GM18498 (cell line): ENCODE measurements around the gene ZNF132.
"Not testable (repeated sequence)": the region's sequence is repeated elsewhere in the genome, so short reads cannot be mapped to it uniquely, and the experiment has no call there.

ENCODE experiments used
- ATAC-seq: cut with Tn5 transposase; IDR thresholded peaks from one replicate; pipeline ENCODE4 v1.9.1; 2021; ENCODE audit warnings: mild to moderate bottlenecking, moderate library complexity; ENCODE audit not compliant: unreplicated experiment

ZNF132 gene

GRCh38 chr19:58468216-58468839 lies 28.4 kb upstream of the ZNF132 start:
- no peak for ATAC-seq

- peak; percentile 93 for ATAC-seq
These were observed 27.0 kb upstream of the ZNF132 start, which contains the start of gene ZNF324 for GRCh38 chr19:58466760-58467589. Gene ZNF324 (plus strand): TSS chr19:58467080. CDS start chr19:58469186, 2,106 bp downstream.

GRCh38 chr19:58466089-58466759 lies 26.3 kb upstream of the ZNF132 start:
- peak; percentile 3 for ATAC-seq

- ATAC-seq = no peak
These were observed 20.1 kb upstream of the ZNF132 start for GRCh38 chr19:58460039-58460438.

- no peak for ATAC-seq
These were observed 16.2 kb upstream of the ZNF132 start for GRCh38 chr19:58456111-58456510.

- ATAC-seq = no peak
These were observed 15.4 kb upstream of the ZNF132 start for GRCh38 chr19:58455306-58455705.

- no peak for ATAC-seq
These were observed 13.8 kb upstream of the ZNF132 start for GRCh38 chr19:58453743-58454142.

- ATAC-seq = peak; percentile 94
These were observed 11.6 kb upstream of the ZNF132 start, which contains the start of gene ZNF324B for GRCh38 chr19:58451358-58452101. Gene ZNF324B (plus strand): TSS chr19:58451622. CDS start chr19:58453702, 2,080 bp downstream.

- no peak for ATAC-seq
These were observed 11.0 kb upstream of the ZNF132 start for GRCh38 chr19:58450856-58451357.

- ATAC-seq = not testable (repeated sequence)
These were observed 10.0 kb upstream of the ZNF132 start for GRCh38 chr19:58449980-58450379.

- not testable (repeated sequence) for ATAC-seq
These were observed 8.9 kb upstream of the ZNF132 start for GRCh38 chr19:58448860-58449259.

GRCh38 chr19:58442986-58443385 lies 3.0 kb upstream of the ZNF132 start:
- not testable (repeated sequence) for ATAC-seq

GRCh38 chr19:58440556-58440955 lies 603 bp upstream of the ZNF132 start:
- no peak for ATAC-seq

- no peak for ATAC-seq
These were observed 5.7 kb downstream of the ZNF132 start for GRCh38 chr19:58434217-58434616.

- ATAC-seq = no peak
These were observed 10.2 kb downstream of the ZNF132 start for GRCh38 chr19:58429745-58430144.

GRCh38 chr19:58428617-58429016 lies 11.3 kb downstream of the ZNF132 start:
- no peak for ATAC-seq

- ATAC-seq = no peak
These were observed 22.9 kb downstream of the ZNF132 start for GRCh38 chr19:58417071-58417470.

- ATAC-seq = no peak
These were observed 23.3 kb downstream of the ZNF132 start for GRCh38 chr19:58416604-58417003.

- ATAC-seq = peak; percentile 3
These were observed 30.8 kb downstream of the ZNF132 start for GRCh38 chr19:58409010-58409790.
